A549 (cell line): ENCODE results near the gene ST6GALNAC4. TPM values are rescaled to one million over a fixed set of nuclear protein-coding genes. Genes with fewer than 3 reads are reported as not detected.

Source experiments
- ATAC-seq, 2 experiments: fragments of 200-7000 bp in 1 of 2; fragments of >200 bp in 1 of 2; cut with Nextera tagmentation in 1 of 2; cut with Tn5 transposase in 1 of 2; 3 replicates each; pipeline versions ENCODE4 v1.8.0 to v1.9.1; 2018 to 2020; ENCODE audit warnings: mild to moderate bottlenecking in 1 of 2, moderate library complexity in 1 of 2
- CTCF ChIA-PET: fragments of 300-600 bp; sonication (Branson Sonifier 250); formaldehyde crosslinking; extraction: SDS; loops from one replicate; lab custom pipeline; 2021; ENCODE audit warnings: antibody characterized with exemption, inconsistent platforms; lab: Yijun Ruan, JAX
- POLR2A ChIA-PET: fragments of 350-600 bp; formaldehyde crosslinking; extraction: SDS; loops from one replicate; lab custom pipeline; 2021; ENCODE audit warnings: antibody characterized with exemption, inconsistent platforms; lab: Yijun Ruan, JAX
- DNase-seq, 2 experiments: peaks; one replicate each; pipeline versions ENCODE4 v3.0.0 to v3.0.0-alpha.2; 2011 to 2016; ENCODE audit warnings: low read depth in 1 of 2, low spot score in 1 of 2
- FAIRE-seq: peaks from 2 replicates; lab custom pipeline; 2011; peaks lifted over from hg19 to GRCh38; lab: Jason Lieb, UNC
- H3K27ac ChIP-seq, 2 experiments: fragments of >200 bp; sonication (Bioruptor Twin); formaldehyde crosslinking; 3 replicates each; pipeline ENCODE4 v1.5.1; 2016 to 2017
- H3K4me1 ChIP-seq: fragments of >200 bp; sonication (Bioruptor Twin); formaldehyde crosslinking; 3 replicates; pipeline ENCODE4 v1.6.1; 2016
- H3K4me2 ChIP-seq: fragments of >200 bp; sonication (Bioruptor Twin); formaldehyde crosslinking; 3 replicates; pipeline ENCODE4 v1.6.1; 2016
- H3K4me3 ChIP-seq: fragments of >200 bp; sonication (Bioruptor Twin); formaldehyde crosslinking; 3 replicates; pipeline ENCODE4 v1.5.1; 2016
- H3K9me3 ChIP-seq: fragments of >200 bp; sonication (Bioruptor Twin); formaldehyde crosslinking; 3 replicates; pipeline ENCODE4 v1.6.1; 2016
- BHLHE40 ChIP-seq: IDR thresholded peaks from 2 replicates; pipeline ENCODE4 v1.6.1; 2012; ENCODE audit warnings: low read depth, low read length, inconsistent platforms
- CEBPB ChIP-seq, 2 experiments: fragments of >200 bp in 1 of 2; sonication (Bioruptor Twin) in 1 of 2; formaldehyde crosslinking in 1 of 2; IDR thresholded peaks; 2 replicates each; pipeline ENCODE4 v1.6.1; 2012 to 2016
- GATA3 ChIP-seq: IDR thresholded peaks from 2 replicates; pipeline ENCODE4 v1.6.1; 2012; ENCODE audit warnings: borderline replicate concordance
- HOXB13 ChIP-seq: fragments of 250-450 bp; sonication (Bioruptor Pico); IDR thresholded peaks from 2 replicates; pipeline ENCODE4 v1.5.0; 2020; ENCODE audit warnings: low read depth, mild to moderate bottlenecking, moderate library complexity
- HOXB5 ChIP-seq: fragments of 250-450 bp; sonication (Bioruptor Pico); IDR thresholded peaks from 2 replicates; pipeline ENCODE4 v1.5.0; 2020; ENCODE audit warnings: mild to moderate bottlenecking, moderate library complexity
- MAZ ChIP-seq: fragments of 150-350 bp; IDR thresholded peaks from 2 replicates; pipeline ENCODE4 v1.6.1; 2014; ENCODE audit warnings: antibody characterized with exemption, low read depth, low read length, borderline replicate concordance
- NPAS2 ChIP-seq: fragments of 250-450 bp; sonication (Bioruptor Pico); IDR thresholded peaks from 2 replicates; pipeline ENCODE4 v1.8.0; 2022; ENCODE audit warnings: mild to moderate bottlenecking, moderate library complexity, borderline replicate concordance
- POLR2AphosphoS2 ChIP-seq: conservative IDR thresholded peaks from 2 replicates; pipeline ENCODE4 v1.6.1; 2012; ENCODE audit warnings: low read length, improper control_type of control experiment, inconsistent platforms
- RCOR1 ChIP-seq: fragments of 150-350 bp; IDR thresholded peaks from 2 replicates; pipeline ENCODE4 v1.6.1; 2014; ENCODE audit warnings: antibody characterized with exemption, low read length, low read depth
- RNF2 ChIP-seq: fragments of 200-600 bp; sonication (generic); IDR thresholded peaks from 2 replicates; pipeline ENCODE4 v1.6.1; 2016; ENCODE audit warnings: low read depth, mild to moderate bottlenecking, antibody characterized with exemption, moderate library complexity, borderline replicate concordance
- TP53 ChIP-seq: fragments of 250-450 bp; sonication (Bioruptor Pico); IDR thresholded peaks from 2 replicates; pipeline ENCODE4 v1.5.0; 2021; ENCODE audit warnings: mild to moderate bottlenecking, moderate library complexity
- ZNF302 ChIP-seq: fragments of 250-450 bp; sonication (Bioruptor Pico); IDR thresholded peaks from 2 replicates; pipeline ENCODE4 v1.9.0; 2021; ENCODE audit warnings: inconsistent platforms, mild to moderate bottlenecking, moderate library complexity
- WGBS: methylation state at CpG from one replicate; pipeline ENCODE4 v1.1.6; 2017; ENCODE audit errors: missing lambda C conversion rate; 5-methylcytosine and 5-hydroxymethylcytosine counted together
- polyA plus RNA-seq, 4 experiments: library from polyadenylated mRNA; depleted of rRNA in 3 of 4; stranded (reverse); fragments of >200 nt; fragmentation: RNase III in 1 of 4; extraction: RNeasy Plus Mini Kit Qiagen cat#74134 plus additional on column Dnase treatment in 1 of 4; gene quantifications; 2 replicates in 3 of 4; 3 replicates in 1 of 4; pipeline ENCODE4 v1.2.3, GENCODE V29; 2011 to 2017
- TF ChIP-seq, protein P1 (sequence below): fragments of 250-450 bp; sonication (Bioruptor Pico); IDR thresholded peaks from 2 replicates; pipeline ENCODE4 v1.5.0; 2020; ENCODE audit warnings: low read depth, mild to moderate bottlenecking, moderate library complexity
- TF ChIP-seq, protein P2 (sequence below): IDR thresholded peaks from 2 replicates; pipeline ENCODE4 v1.6.1; 2012
- TF ChIP-seq, protein P3 (sequence below): IDR thresholded peaks from 2 replicates; pipeline ENCODE4 v1.6.1; 2012
- TF ChIP-seq, protein P4 (sequence below): fragments of 150-350 bp; IDR thresholded peaks from 2 replicates; pipeline ENCODE4 v1.6.1; 2014; ENCODE audit warnings: low read depth, mild to moderate bottlenecking, low read length
- TF ChIP-seq, protein P5 (sequence below): fragments of 250-450 bp; sonication (Bioruptor Pico); IDR thresholded peaks from 2 replicates; pipeline ENCODE4 v1.5.0; 2021; ENCODE audit warnings: mild to moderate bottlenecking, moderate library complexity, borderline replicate concordance
- TF ChIP-seq, protein P6 (sequence below): fragments of >200 bp; sonication (Bioruptor Twin); formaldehyde crosslinking; IDR thresholded peaks from 3 replicates; pipeline ENCODE4 v1.6.1; 2016
- TF ChIP-seq, protein P7 (sequence below): fragments of >200 bp; sonication (Bioruptor Twin); formaldehyde crosslinking; IDR thresholded peaks from 3 replicates; pipeline ENCODE4 v1.5.1; 2016

The ST6GALNAC4 gene
- polyA plus RNA-seq, 2 of the 4 experiments (the other 2 are of a cell fraction): 11.0 to 24.8 TPM

DNA sequence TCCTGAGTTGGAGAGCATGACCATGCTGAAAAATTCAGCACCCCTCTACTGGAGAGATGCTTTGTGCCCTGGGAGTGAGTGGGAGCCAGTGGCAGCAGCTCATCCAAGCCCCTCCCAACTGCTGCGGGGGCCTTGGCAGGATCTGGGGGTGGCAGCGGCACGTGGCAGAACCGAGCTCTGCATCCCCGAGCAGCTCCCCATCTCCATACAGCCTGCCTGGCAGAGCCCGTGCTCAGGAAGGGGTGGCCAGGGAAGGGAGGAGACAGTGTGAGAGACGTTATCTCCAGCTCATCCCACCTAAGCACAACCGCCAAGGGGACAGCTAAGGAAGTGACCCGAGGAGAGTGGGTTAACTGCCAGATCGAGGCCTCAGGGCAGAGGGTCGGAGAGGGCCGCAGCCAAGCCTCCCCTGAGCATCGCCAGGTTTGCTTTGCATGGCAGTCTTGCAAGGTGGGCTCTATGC is 38.0 kb upstream of the ST6GALNAC4 start (continued):
- TF ChIP-seq HOXB5: no peak
- TF ChIP-seq RCOR1: no peak
- TF ChIP-seq ZNF302: no peak
- no peak for TF ChIP-seq GATA3

DNA sequence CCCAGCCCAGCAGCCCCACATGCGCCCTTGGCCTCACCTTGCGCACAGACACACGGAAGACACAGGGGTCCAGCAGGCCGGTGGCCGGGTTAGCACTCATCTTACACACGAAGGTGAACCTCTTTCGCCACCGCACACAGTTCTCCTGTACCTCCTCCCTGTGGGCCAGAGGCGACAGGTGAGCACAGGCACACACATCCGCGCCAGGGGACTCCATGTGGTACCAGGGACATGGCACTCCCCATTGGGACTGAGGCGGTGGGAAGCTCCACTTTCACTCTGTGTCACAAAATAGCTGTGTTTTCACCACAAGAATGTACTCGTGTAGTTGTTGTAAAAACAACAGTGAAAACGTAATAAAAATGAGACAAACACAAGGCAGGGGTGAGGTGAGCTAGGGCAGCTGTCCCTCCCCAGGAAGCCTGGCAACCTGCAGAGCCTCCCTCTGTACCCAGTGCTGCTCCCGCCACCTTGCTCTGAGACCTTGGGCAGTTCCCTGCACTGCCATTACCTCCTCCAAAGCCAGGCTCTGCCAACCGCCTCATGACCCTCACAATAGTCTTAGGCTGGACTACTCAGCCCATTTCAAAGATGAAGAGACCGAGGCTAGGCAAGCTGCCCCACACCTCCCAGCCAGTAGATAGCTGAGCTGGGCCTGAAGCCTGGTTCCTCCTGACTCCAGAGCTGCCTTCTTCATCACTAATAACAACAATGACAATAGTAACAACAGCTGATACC is 37.1 kb upstream of the ST6GALNAC4 start:
- POLR2A ChIA-PET: interaction anchor here (0.6 to 2.1 kb wide), 2 partner anchors 12 to 26 kb away, joined by 3 to 10 read pairs; partner anchors contain the start of gene EEIG1
- CTCF ChIA-PET: interaction anchor here (0.7 to 35.7 kb wide), 15 partner anchors 9 to 166 kb away, joined by 3 to 827 read pairs (median 7); partner anchors contain the start of genes DPM2 and EEIG1
- Histone ChIP-seq H3K4me1 (peaks cover 53% of the 10 kb centered on the region), H3K9me3 (no peaks in the 10 kb centered on the region), H3K4me2 (peak overlapping the region; percentile 86; the same call in 2 of the 3 replicates), H3K4me3 (no peak overlapping the region), H3K27ac (peak overlapping the region; percentile 75 to 84)
- ATAC-seq: no peak
- TF ChIP-seq, protein P1, sequence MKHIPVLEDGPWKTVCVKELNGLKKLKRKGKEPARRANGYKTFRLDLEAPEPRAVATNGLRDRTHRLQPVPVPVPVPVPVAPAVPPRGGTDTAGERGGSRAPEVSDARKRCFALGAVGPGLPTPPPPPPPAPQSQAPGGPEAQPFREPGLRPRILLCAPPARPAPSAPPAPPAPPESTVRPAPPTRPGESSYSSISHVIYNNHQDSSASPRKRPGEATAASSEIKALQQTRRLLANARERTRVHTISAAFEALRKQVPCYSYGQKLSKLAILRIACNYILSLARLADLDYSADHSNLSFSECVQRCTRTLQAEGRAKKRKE (CRISPR knock-in tag): no peak
- TF ChIP-seq, protein P2, sequence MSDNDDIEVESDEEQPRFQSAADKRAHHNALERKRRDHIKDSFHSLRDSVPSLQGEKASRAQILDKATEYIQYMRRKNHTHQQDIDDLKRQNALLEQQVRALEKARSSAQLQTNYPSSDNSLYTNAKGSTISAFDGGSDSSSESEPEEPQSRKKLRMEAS: peak; percentile 29
- TF ChIP-seq, protein P3, sequence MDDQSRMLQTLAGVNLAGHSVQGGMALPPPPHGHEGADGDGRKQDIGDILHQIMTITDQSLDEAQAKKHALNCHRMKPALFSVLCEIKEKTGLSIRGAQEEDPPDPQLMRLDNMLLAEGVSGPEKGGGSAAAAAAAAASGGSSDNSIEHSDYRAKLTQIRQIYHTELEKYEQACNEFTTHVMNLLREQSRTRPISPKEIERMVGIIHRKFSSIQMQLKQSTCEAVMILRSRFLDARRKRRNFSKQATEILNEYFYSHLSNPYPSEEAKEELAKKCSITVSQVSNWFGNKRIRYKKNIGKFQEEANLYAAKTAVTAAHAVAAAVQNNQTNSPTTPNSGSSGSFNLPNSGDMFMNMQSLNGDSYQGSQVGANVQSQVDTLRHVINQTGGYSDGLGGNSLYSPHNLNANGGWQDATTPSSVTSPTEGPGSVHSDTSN: no peak
- DNase-seq: no peak
- WGBS: 90% methylated on average over 17 of the region's 17 CpGs
- FAIRE-seq: no peak

DNA sequence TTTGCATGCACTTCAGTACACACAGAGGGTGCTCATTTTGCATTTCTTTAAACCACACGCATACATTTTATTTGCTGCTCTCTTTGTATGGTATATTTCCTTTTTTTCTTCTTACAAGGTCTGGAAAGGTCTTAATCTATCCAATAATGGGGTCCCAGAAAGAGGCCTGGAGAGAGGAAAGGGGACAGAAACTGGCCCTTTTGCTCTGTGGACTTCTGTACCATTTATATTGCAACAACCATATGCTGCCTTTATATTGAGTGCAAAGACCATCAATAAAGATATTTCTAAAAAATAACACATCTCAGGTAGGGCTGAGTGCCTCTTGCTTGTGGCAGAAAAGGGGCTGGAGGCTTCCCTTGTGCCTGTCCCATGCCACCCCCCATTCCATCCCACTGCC is 36.3 kb upstream of the ST6GALNAC4 start:
- CTCF ChIA-PET: interaction anchor here (0.9 to 35.7 kb wide), 9 partner anchors 6 to 165 kb away, joined by 3 to 827 read pairs (median 11); partner anchors contain the start of gene DPM2
- 83% methylated on average over 1 of the region's 1 CpG for whole genome bisulfite sequencing

More for the DNA sequence above, 36.3 kb upstream of the ST6GALNAC4 start:
- TF ChIP-seq TP53 (CRISPR knock-in tag) (no peak), BHLHE40 (no peak), CEBPB (IDR thresholded peaks at IDR 0.05) (no peak), HOXB5 (no peak), HOXB13 (CRISPR knock-in tag) (no peak), POLR2AphosphoS2 (no peak), RNF2 (no peak), GATA3 (no peak), NPAS2 (CRISPR knock-in tag) (no peak), MAZ (no peak)
- TF ChIP-seq, protein P4, sequence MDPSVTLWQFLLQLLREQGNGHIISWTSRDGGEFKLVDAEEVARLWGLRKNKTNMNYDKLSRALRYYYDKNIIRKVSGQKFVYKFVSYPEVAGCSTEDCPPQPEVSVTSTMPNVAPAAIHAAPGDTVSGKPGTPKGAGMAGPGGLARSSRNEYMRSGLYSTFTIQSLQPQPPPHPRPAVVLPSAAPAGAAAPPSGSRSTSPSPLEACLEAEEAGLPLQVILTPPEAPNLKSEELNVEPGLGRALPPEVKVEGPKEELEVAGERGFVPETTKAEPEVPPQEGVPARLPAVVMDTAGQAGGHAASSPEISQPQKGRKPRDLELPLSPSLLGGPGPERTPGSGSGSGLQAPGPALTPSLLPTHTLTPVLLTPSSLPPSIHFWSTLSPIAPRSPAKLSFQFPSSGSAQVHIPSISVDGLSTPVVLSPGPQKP: no peak
- TF ChIP-seq, protein P5, sequence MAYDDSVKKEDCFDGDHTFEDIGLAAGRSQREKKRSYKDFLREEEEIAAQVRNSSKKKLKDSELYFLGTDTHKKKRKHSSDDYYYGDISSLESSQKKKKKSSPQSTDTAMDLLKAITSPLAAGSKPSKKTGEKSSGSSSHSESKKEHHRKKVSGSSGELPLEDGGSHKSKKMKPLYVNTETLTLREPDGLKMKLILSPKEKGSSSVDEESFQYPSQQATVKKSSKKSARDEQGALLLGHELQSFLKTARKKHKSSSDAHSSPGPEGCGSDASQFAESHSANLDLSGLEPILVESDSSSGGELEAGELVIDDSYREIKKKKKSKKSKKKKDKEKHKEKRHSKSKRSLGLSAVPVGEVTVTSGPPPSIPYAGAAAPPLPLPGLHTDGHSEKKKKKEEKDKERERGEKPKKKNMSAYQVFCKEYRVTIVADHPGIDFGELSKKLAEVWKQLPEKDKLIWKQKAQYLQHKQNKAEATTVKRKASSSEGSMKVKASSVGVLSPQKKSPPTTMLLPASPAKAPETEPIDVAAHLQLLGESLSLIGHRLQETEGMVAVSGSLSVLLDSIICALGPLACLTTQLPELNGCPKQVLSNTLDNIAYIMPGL: no peak
- TF ChIP-seq, protein P6, sequence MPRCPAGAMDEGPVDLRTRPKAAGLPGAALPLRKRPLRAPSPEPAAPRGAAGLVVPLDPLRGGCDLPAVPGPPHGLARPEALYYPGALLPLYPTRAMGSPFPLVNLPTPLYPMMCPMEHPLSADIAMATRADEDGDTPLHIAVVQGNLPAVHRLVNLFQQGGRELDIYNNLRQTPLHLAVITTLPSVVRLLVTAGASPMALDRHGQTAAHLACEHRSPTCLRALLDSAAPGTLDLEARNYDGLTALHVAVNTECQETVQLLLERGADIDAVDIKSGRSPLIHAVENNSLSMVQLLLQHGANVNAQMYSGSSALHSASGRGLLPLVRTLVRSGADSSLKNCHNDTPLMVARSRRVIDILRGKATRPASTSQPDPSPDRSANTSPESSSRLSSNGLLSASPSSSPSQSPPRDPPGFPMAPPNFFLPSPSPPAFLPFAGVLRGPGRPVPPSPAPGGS: no peak
- TF ChIP-seq, protein P7, sequence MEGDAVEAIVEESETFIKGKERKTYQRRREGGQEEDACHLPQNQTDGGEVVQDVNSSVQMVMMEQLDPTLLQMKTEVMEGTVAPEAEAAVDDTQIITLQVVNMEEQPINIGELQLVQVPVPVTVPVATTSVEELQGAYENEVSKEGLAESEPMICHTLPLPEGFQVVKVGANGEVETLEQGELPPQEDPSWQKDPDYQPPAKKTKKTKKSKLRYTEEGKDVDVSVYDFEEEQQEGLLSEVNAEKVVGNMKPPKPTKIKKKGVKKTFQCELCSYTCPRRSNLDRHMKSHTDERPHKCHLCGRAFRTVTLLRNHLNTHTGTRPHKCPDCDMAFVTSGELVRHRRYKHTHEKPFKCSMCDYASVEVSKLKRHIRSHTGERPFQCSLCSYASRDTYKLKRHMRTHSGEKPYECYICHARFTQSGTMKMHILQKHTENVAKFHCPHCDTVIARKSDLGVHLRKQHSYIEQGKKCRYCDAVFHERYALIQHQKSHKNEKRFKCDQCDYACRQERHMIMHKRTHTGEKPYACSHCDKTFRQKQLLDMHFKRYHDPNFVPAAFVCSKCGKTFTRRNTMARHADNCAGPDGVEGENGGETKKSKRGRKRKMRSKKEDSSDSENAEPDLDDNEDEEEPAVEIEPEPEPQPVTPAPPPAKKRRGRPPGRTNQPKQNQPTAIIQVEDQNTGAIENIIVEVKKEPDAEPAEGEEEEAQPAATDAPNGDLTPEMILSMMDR: no peak
- ATAC-seq (no peak), DNase-seq (no peak), FAIRE-seq (no peak)
- Histone ChIP-seq H3K4me2 (peak overlapping the region; percentile 68; the same call in 2 of the 3 replicates), H3K4me3 (no peak overlapping the region), H3K27ac (peak overlapping the region; percentile 14 to 84; a peak in 3 of 6 replicates), H3K9me3 (no peaks in the 10 kb centered on the region), H3K4me1 (peaks cover 53% of the 10 kb centered on the region)
- POLR2A ChIA-PET: interaction anchor here (0.9 to 1.7 kb wide), 2 partner anchors 54 to 115 kb away, joined by 3 to 4 read pairs; partner anchors contain the start of gene SLC25A25
